Esophagus squamous epithelium (tissue), 5 donors: Measurements from ENCODE around the gene DXO. TPM values are rescaled to one million over a fixed set of nuclear protein-coding genes. Genes with fewer than 3 reads are reported as not detected.
"Not testable (repeated sequence)": the region's sequence is repeated elsewhere in the genome, so short reads cannot be mapped to it uniquely, and the experiment has no call there.

Experiments
- DNase-seq: peaks from one replicate; lab custom pipeline; 2025; lab: John Stamatoyannopoulos, UW
- H3K27ac ChIP-seq, 4 donors: fragments of 200-600 bp; sonication (generic); one replicate each; pipeline ENCODE4 v1.5.1; 2016 to 2019; ENCODE audit warnings: mild to moderate bottlenecking in 1 of 4
- H3K27me3 ChIP-seq, 4 donors: fragments of 200-600 bp; sonication (generic); 1 replicate in 3 of 4; 2 replicates in 1 of 4; pipeline versions ENCODE4 v1.5.1 to v1.6.0; 2017 to 2021; ENCODE audit warnings: antibody characterized with exemption in 1 of 4
- H3K36me3 ChIP-seq, 3 donors: fragments of 200-600 bp; sonication (generic); one replicate each; pipeline ENCODE4 v1.5.1; 2016 to 2019
- H3K4me1 ChIP-seq, 3 donors: fragments of 200-600 bp; sonication (generic); one replicate each; pipeline ENCODE4 v1.5.1; 2017 to 2019
- H3K4me3 ChIP-seq, 4 donors: fragments of 200-600 bp; sonication (generic); 1 replicate in 3 of 4; 2 replicates in 1 of 4; pipeline ENCODE4 v1.5.1; 2016 to 2019; ENCODE audit warnings: mild to moderate bottlenecking in 2 of 4, moderate library complexity in 1 of 4
- H3K9me3 ChIP-seq, 3 donors: fragments of 200-600 bp; sonication (generic); one replicate each; pipeline ENCODE4 v1.5.1; 2016 to 2019
- WGBS, 2 donors: methylation state at CpG; one replicate each; pipeline ENCODE4 v1.1.5; 2018; 5-methylcytosine and 5-hydroxymethylcytosine counted together
- intact Hi-C: fragments of 100-400 bp; cut with DNase I; formaldehyde crosslinking; loops from one replicate; pipeline ENCODE4 v1.15.0; 2022
- total RNA-seq, 4 donors: library from RNA; depleted of rRNA; stranded (reverse); fragments of >200 nt; gene quantifications; one replicate each; pipeline ENCODE4 v1.1.0, GENCODE V29; 2016
- donor health status: DM: yes; HTN: yes; CAD: no.

DXO gene
- total RNA-seq, 4 donors from 2014 or later, result 7.8 to 13.2 (median 8.8) TPM

- intact Hi-C loops, DNase-seq, H3K27ac ChIP-seq: not testable (repeated sequence)
These were observed 33.1 kb upstream of the DXO start for GRCh38 chr6:32004864-32005537.

DNA sequence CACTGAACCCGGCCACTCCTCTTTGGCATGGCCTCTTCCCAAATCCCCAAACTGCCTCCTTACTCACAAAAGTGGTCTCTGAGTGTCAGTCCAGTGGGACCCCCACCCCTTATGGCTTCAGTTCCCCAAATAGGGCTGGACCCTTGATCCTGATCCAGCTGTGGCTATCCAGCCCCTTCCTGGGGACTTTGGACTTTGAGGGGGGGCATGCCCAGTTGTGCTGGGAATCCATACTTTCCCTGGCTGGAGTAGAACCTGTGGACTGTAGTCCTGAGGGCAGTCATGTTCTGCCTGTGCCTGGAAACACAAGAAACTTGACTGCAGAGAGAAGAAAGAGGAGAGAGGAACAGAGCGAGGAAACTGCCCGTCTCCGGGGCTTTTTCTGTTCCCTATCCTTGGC is 32.5 kb upstream of the DXO start:
- H3K36me3 ChIP-seq, H3K4me3 ChIP-seq, H3K4me1 ChIP-seq, DNase-seq, H3K9me3 ChIP-seq, intact Hi-C loops, H3K27me3 ChIP-seq, H3K27ac ChIP-seq: not testable (repeated sequence)
- 68% methylated on average over 3 of the region's 4 CpGs; no CpG with 5 or more reads in 1 of the 2 donors for WGBS, 2 donors

More at GRCh38 chr6:32004864-32005537, 33.1 kb upstream of the DXO start:
- H3K4me3 ChIP-seq, H3K9me3 ChIP-seq, H3K4me1 ChIP-seq, H3K27me3 ChIP-seq, H3K36me3 ChIP-seq: not testable (repeated sequence)
- WGBS, 2 donors, result 57% methylated on average over 8 of the region's 13 CpGs; no CpG with 5 or more reads in 1 of the 2 donors

GRCh38 chr6:32003301-32003700 is 31.4 kb upstream of the DXO start:
- no CpG with 5 or more reads among the region's 7 CpGs for WGBS, 2 donors
- H3K4me3 ChIP-seq, H3K27ac ChIP-seq, H3K4me1 ChIP-seq, H3K9me3 ChIP-seq, DNase-seq, intact Hi-C loops, H3K27me3 ChIP-seq, H3K36me3 ChIP-seq: not testable (repeated sequence)

DNA sequence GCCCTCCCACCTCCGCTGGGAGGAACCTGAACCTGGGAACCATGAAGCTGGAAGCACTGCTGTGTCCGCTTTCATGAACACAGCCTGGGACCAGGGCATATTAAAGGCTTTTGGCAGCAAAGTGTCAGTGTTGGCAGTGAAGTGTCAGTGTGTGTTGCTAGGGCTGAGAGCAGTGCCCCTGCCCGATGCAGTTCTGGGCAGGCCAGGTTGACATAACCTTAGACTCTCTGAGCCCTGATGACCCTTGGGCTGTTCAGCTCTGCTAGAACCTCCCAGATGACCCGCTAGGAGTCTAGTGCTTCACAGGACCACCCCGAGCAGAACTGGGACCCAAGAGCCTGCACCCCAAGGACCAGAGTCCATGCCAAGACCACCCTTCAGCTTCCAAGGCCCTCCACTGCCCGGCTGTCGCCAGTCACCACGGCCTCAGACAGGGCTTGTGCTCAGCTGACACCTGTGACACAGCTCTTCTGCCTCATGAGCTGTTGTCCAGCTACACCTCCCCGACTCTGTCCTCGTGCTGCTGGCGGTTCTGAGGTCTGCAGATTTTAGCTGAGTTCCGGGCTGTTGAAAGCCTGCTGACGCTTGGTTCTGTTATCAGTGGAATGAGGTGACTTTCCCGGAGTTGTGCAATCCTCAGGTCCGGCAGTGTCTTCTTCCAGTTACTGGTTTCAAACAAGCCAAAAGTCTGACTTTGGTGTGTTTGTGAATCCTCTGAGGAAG is 30.8 kb upstream of the DXO start:
- H3K4me3 ChIP-seq, H3K27me3 ChIP-seq, intact Hi-C loops, DNase-seq, H3K4me1 ChIP-seq, H3K36me3 ChIP-seq, H3K9me3 ChIP-seq, H3K27ac ChIP-seq: not testable (repeated sequence)
- no CpG with 5 or more reads among the region's 15 CpGs for WGBS, 2 donors

DNA sequence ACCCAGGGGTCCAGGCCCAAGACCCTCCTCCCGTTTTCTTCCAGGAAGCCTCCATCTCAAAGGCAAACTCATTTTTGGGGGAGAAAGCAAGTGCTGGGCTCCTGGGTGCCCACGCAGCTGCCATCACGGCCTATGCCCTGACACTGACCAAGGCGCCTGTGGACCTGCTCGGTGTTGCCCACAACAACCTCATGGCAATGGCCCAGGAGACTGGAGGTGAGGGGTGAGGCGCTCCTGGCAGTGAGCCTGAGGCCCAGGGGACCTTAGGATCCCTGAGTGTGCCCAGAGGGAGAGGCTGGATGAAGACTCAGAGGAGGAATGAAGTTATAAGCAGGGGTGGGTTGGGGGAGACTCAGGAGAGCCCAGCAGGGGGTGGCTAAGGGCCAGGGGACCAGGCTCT is 24.4 kb upstream of the DXO start:
- H3K4me1 ChIP-seq, H3K36me3 ChIP-seq, intact Hi-C loops, H3K27ac ChIP-seq, DNase-seq, H3K27me3 ChIP-seq, H3K9me3 ChIP-seq, H3K4me3 ChIP-seq: not testable (repeated sequence)
- no CpG with 5 or more reads among the region's 6 CpGs for WGBS, 2 donors

DNA sequence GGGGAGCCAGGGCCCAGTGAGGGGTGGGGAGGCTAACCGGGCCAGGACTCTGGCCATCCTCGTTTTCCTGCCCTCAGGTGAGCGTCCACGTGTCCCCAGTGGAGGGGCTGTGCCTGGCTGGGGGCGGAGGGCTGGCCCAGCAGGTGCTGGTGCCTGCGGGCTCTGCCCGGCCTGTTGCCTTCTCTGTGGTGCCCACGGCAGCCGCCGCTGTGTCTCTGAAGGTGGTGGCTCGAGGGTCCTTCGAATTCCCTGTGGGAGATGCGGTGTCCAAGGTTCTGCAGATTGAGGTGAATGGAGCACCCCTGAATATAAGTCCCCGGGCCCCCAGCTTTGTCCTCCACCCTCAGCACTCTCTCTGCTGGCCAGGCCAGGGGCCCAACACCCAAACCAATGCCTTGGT is 22.5 kb upstream of the DXO start:
- H3K36me3 ChIP-seq, H3K27ac ChIP-seq, intact Hi-C loops, DNase-seq, H3K4me1 ChIP-seq, H3K27me3 ChIP-seq, H3K9me3 ChIP-seq, H3K4me3 ChIP-seq: not testable (repeated sequence)
- no CpG with 5 or more reads among the region's 14 CpGs for WGBS, 2 donors

GRCh38 chr6:31989363-31989762 is 17.4 kb upstream of the DXO start:
- H3K36me3 ChIP-seq, H3K4me1 ChIP-seq, H3K27me3 ChIP-seq, intact Hi-C loops, H3K4me3 ChIP-seq, H3K27ac ChIP-seq, DNase-seq, H3K9me3 ChIP-seq: not testable (repeated sequence)
- WGBS, 2 donors, result no CpG with 5 or more reads among the region's 10 CpGs

DNA sequence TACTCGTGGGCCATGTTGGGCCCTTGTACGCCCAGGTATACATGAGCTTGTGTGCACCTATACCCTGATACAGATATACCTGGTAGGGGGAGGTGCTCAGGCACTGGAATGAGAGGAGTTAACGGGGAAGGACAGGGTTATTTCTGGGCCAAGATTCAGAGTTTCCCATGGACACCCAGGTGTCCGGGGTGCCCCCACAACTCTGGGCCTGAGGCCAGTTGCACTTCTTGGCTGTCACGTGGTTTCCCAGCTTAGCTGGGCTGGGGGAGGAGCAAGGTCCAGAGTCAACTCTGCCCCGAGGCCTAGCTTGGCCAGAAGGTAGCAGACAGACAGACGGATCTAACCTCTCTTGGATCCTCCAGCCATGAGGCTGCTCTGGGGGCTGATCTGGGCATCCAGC is 9.8 kb upstream of the DXO start, which contains the start of gene C4A:
TSS of gene C4A (plus strand) at position 314 of the 400 bp plus-strand sequence. CDS start at position 365, 51 bp downstream.
- WGBS, 2 donors, result no CpG with 5 or more reads among the region's 7 CpGs

GRCh38 chr6:31980998-31981397 is 9.1 kb upstream of the DXO start:
- H3K27ac ChIP-seq, DNase-seq: not testable (repeated sequence)

More for the DNA sequence above, 9.8 kb upstream of the DXO start, which contains the start of gene C4A:
- peaks cover 0 to 22% (median 0%) of the 10 kb centered on the region in 3 donors for H3K36me3 ChIP-seq
- DNase-seq, H3K4me3 ChIP-seq, H3K27ac ChIP-seq, intact Hi-C loops, H3K27me3 ChIP-seq, H3K4me1 ChIP-seq, H3K9me3 ChIP-seq: not testable (repeated sequence)

DNA sequence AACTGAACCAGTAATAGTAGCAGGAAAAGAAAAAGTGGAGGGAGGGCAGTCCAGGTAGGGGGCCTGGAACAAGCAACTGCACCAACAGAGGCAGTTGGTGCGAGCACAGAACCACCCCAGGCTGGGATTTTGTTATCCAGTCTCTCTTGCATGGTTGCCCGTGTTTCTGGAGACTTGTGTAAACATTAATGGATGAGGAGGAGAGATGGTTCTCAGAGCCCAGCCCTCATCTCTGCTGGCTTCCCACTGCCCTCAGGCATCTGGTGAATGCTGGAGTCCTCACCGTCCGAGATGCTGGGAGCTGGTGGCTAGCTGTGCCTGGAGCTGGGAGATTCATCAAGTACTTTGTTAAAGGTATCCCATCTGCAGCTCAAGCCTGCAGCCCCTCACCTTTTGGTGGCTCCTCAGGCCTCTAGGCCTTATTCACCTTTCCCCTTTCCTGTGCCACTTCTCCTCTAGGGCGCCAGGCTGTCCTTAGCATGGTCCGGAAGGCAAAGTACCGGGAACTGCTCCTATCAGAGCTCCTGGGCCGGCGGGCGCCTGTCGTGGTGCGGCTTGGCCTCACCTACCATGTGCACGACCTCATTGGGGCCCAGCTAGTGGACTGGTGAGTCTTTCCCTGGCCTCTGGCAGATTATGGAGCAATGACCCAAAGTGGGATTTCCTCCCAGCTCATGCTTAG is 8.4 kb upstream of the DXO start:
- H3K4me3 ChIP-seq, H3K4me1 ChIP-seq, H3K27me3 ChIP-seq, intact Hi-C loops, DNase-seq, H3K9me3 ChIP-seq, H3K27ac ChIP-seq: not testable (repeated sequence)
- peaks cover 0 to 22% (median 0%) of the 10 kb centered on the region in 3 donors for H3K36me3 ChIP-seq
- WGBS, 2 donors, result 77 to 94% methylated on average over 4 of the region's 13 CpGs

More at GRCh38 chr6:31980998-31981397, 9.1 kb upstream of the DXO start:
- H3K27me3 ChIP-seq, H3K4me3 ChIP-seq, intact Hi-C loops, H3K4me1 ChIP-seq, H3K9me3 ChIP-seq: not testable (repeated sequence)
- no CpG with 5 or more reads among the region's 5 CpGs for WGBS, 2 donors
- peaks cover 0 to 22% (median 0%) of the 10 kb centered on the region in 3 donors for H3K36me3 ChIP-seq
